Gastroesophageal sphincter (tissue), 4 donors: ENCODE results near the gene NCL. TPM values are rescaled to one million over a fixed set of nuclear protein-coding genes. Genes with fewer than 3 reads are reported as not detected.

ENCODE experiments used
- ATAC-seq: fragments of 150-250 bp; one replicate; pipeline ENCODE4 v1.9.1; 2016; ENCODE audit warnings: mild to moderate bottlenecking, moderate library complexity
- H3K27ac ChIP-seq, 4 donors: fragments of 200-600 bp; sonication (generic) in 3 of 4; 1 replicate in 3 of 4; 2 replicates in 1 of 4; pipeline ENCODE4 v1.5.1; 2016 to 2019
- H3K27me3 ChIP-seq: fragments of 200-600 bp; sonication (generic); one replicate; pipeline ENCODE4 v1.5.1; 2019
- H3K36me3 ChIP-seq, 2 donors: fragments of 200-600 bp; sonication (generic); one replicate each; pipeline ENCODE4 v1.5.1; 2019; ENCODE audit warnings: control low read depth in 1 of 2
- H3K4me1 ChIP-seq, 3 donors: fragments of 200-600 bp; sonication (generic); 1 replicate in 2 of 3; 2 replicates in 1 of 3; pipeline ENCODE4 v1.5.1; 2016 to 2019; ENCODE audit warnings: control low read depth in 2 of 3
- H3K4me3 ChIP-seq, 2 donors: fragments of 200-600 bp; sonication (generic); one replicate each; pipeline ENCODE4 v1.5.1; 2019; ENCODE audit warnings: mild to moderate bottlenecking in 1 of 2, moderate library complexity in 1 of 2
- H3K9me3 ChIP-seq, 3 donors: fragments of 200-600 bp; sonication (generic); one replicate each; pipeline ENCODE4 v1.5.1; 2017 to 2019; ENCODE audit warnings: control low read depth in 2 of 3
- CTCF ChIP-seq, 4 experiments: fragments of 200-600 bp in 2 of 4; fragments of 450-650 bp in 2 of 4; sonication (generic) in 1 of 4; IDR thresholded peaks; one replicate each; pipeline ENCODE4 v1.5.1; 2017 to 2019; ENCODE audit warnings: antibody characterized with exemption in 4 of 4, mild to moderate bottlenecking in 2 of 4, moderate library complexity in 2 of 4
- EP300 ChIP-seq: sonication (generic); formaldehyde crosslinking; IDR thresholded peaks from one replicate; pipeline ENCODE4 v1.6.1; 2017; ENCODE audit warnings: antibody characterized with exemption, mild to moderate bottlenecking
- POLR2A ChIP-seq, 2 donors: fragments of 450-650 bp; IDR thresholded peaks; one replicate each; pipeline ENCODE4 v1.6.1; 2017; ENCODE audit warnings: antibody characterized with exemption in 2 of 2, mild to moderate bottlenecking in 2 of 2, moderate library complexity in 1 of 2
- POLR2AphosphoS5 ChIP-seq: sonication (generic); formaldehyde crosslinking; IDR thresholded peaks from one replicate; pipeline ENCODE4 v1.6.1; 2017; ENCODE audit warnings: antibody characterized with exemption
- WGBS, 2 donors: methylation state at CpG; one replicate each; pipeline ENCODE4 v1.1.5; 2018; ENCODE audit warnings: low coverage in 1 of 2; 5-methylcytosine and 5-hydroxymethylcytosine counted together
- total RNA-seq, 4 donors: library from RNA; depleted of rRNA; stranded (reverse); fragments of >200 nt; gene quantifications; one replicate each; pipeline ENCODE4 v1.1.0, GENCODE V29; 2016

NCL gene
- total RNA-seq, 4 donors from 2014 or later = 106 to 163 (median 147) TPM

- 70% methylated on average over 6 of the region's 9 CpGs; no CpG with 5 or more reads in 1 of the 2 donors for WGBS, 2 donors
Observed at GRCh38 chr2:231421051-231421580, 43.2 kb downstream of the NCL start.

GRCh38 chr2:231418820-231419640, 45.3 kb downstream of the NCL start:
- Histone ChIP-seq H3K4me3 (no peak overlapping the region), H3K4me1 (no peaks in the 10 kb centered on the region), H3K27me3 (peaks cover 9% of the 10 kb centered on the region), H3K27ac (no peak overlapping the region), H3K9me3 (no peaks in the 10 kb centered on the region), H3K36me3 (no peaks in the 10 kb centered on the region)
- ATAC-seq = no peak
- TF ChIP-seq POLR2AphosphoS5 (no peak), EP300 (no peak), CTCF (IDR thresholded peaks at IDR 0.05) (no peak), POLR2A (IDR thresholded peaks at IDR 0.05) (no peak)
- WGBS, 2 donors = 81 to 100% methylated on average over 1 to 5 of the region's 26 CpGs

More at GRCh38 chr2:231421051-231421580, 43.2 kb downstream of the NCL start:
- no peak overlapping the region for H3K27ac ChIP-seq
- H3K4me3 ChIP-seq = no peak overlapping the region
- no peak for ATAC-seq
- H3K27me3 ChIP-seq = peaks cover 9% of the 10 kb centered on the region
- TF ChIP-seq EP300 = no peak
- no peak for TF ChIP-seq POLR2AphosphoS5
- TF ChIP-seq CTCF (IDR thresholded peaks at IDR 0.05) = no peak
- TF ChIP-seq POLR2A (IDR thresholded peaks at IDR 0.05) = no peak
- H3K4me1 ChIP-seq = no peaks in the 10 kb centered on the region
- no peaks in the 10 kb centered on the region for H3K9me3 ChIP-seq
- H3K36me3 ChIP-seq = no peaks in the 10 kb centered on the region

GRCh38 chr2:231415029-231415428, 49.3 kb downstream of the NCL start:
- Histone ChIP-seq H3K36me3 (no peaks in the 10 kb centered on the region), H3K9me3 (no peaks in the 10 kb centered on the region), H3K27ac (no peak overlapping the region), H3K4me1 (peaks cover 0 to 17% (median 4%) of the 10 kb centered on the region in 3 donors), H3K27me3 (peaks cover 9% of the 10 kb centered on the region), H3K4me3 (no peak overlapping the region)
- no peak for ATAC-seq
- TF ChIP-seq CTCF (IDR thresholded peaks at IDR 0.05) (no peak), POLR2AphosphoS5 (no peak), POLR2A (IDR thresholded peaks at IDR 0.05) (no peak), EP300 (no peak)

GRCh38 chr2:231413921-231414476, 50.3 kb downstream of the NCL start:
- no peak overlapping the region for H3K27ac ChIP-seq
- peaks cover 9% of the 10 kb centered on the region for H3K27me3 ChIP-seq
- WGBS, 2 donors = 56 to 70% methylated on average over 8 to 14 of the region's 15 CpGs
- ATAC-seq = no peak
- H3K4me3 ChIP-seq = no peak overlapping the region
- no peaks in the 10 kb centered on the region for H3K9me3 ChIP-seq
- no peaks in the 10 kb centered on the region for H3K36me3 ChIP-seq
- TF ChIP-seq POLR2AphosphoS5 (no peak), POLR2A (IDR thresholded peaks at IDR 0.05) (no peak), EP300 (no peak), CTCF (IDR thresholded peaks at IDR 0.05) (no peak)
- peaks cover 0 to 17% (median 4%) of the 10 kb centered on the region in 3 donors for H3K4me1 ChIP-seq
